HG03521 (cell line): ENCODE results near the gene CLDN19.
"Not testable (repeated sequence)": the region's sequence is repeated elsewhere in the genome, so short reads cannot be mapped to it uniquely, and the experiment has no call there.

ENCODE experiments used
- ATAC-seq: cut with Tn5 transposase; IDR thresholded peaks from one replicate; pipeline ENCODE4 v1.9.1; 2021; ENCODE audit warnings: mild to moderate bottlenecking, moderate library complexity; ENCODE audit not compliant: unreplicated experiment

CLDN19 gene

GRCh38 chr1:42761567-42761966 lies 21.5 kb upstream of the CLDN19 start:
- no peak for ATAC-seq

GRCh38 chr1:42759114-42759513 lies 19.1 kb upstream of the CLDN19 start:
- ATAC-seq = no peak

- ATAC-seq = no peak
Observed at GRCh38 chr1:42758641-42759040, 18.6 kb upstream of the CLDN19 start.

GRCh38 chr1:42757892-42758275 lies 17.8 kb upstream of the CLDN19 start:
- no peak for ATAC-seq

- ATAC-seq = no peak
Observed at GRCh38 chr1:42756956-42757891, 17.2 kb upstream of the CLDN19 start.

GRCh38 chr1:42753070-42753469 lies 13.0 kb upstream of the CLDN19 start:
- no peak for ATAC-seq

- ATAC-seq = no peak
Observed at GRCh38 chr1:42752284-42752683, 12.2 kb upstream of the CLDN19 start.

- ATAC-seq = not testable (repeated sequence)
Observed at GRCh38 chr1:42751511-42752070, 11.6 kb upstream of the CLDN19 start.

GRCh38 chr1:42750041-42750440 lies 10.0 kb upstream of the CLDN19 start:
- no peak for ATAC-seq

GRCh38 chr1:42748461-42749410 lies 8.7 kb upstream of the CLDN19 start:
- ATAC-seq = no peak

- no peak for ATAC-seq
Observed at GRCh38 chr1:42748021-42748420, 8.0 kb upstream of the CLDN19 start.

GRCh38 chr1:42747125-42747524 lies 7.1 kb upstream of the CLDN19 start:
- no peak for ATAC-seq

GRCh38 chr1:42746436-42747105 lies 6.5 kb upstream of the CLDN19 start:
- ATAC-seq = no peak

- ATAC-seq = no peak
Observed at GRCh38 chr1:42745851-42746250, 5.8 kb upstream of the CLDN19 start.

- ATAC-seq = no peak
Observed at GRCh38 chr1:42744148-42744413, 4.0 kb upstream of the CLDN19 start.

GRCh38 chr1:42743317-42744147 lies 3.5 kb upstream of the CLDN19 start:
- ATAC-seq = no peak

GRCh38 chr1:42742617-42743316 lies 2.7 kb upstream of the CLDN19 start:
- ATAC-seq = no peak

GRCh38 chr1:42742141-42742540 lies 2.1 kb upstream of the CLDN19 start:
- no peak for ATAC-seq

GRCh38 chr1:42741706-42742105 lies 1.7 kb upstream of the CLDN19 start:
- no peak for ATAC-seq
